CD4-positive, alpha-beta T cell treated with Interleukin-15 for 1 hour (primary cell): ENCODE results near the gene RABAC1.

Source experiments
- DNase-seq: peaks from one replicate; pipeline ENCODE4 v3.0.0-alpha.2; 2020

The RABAC1 gene

DNA sequence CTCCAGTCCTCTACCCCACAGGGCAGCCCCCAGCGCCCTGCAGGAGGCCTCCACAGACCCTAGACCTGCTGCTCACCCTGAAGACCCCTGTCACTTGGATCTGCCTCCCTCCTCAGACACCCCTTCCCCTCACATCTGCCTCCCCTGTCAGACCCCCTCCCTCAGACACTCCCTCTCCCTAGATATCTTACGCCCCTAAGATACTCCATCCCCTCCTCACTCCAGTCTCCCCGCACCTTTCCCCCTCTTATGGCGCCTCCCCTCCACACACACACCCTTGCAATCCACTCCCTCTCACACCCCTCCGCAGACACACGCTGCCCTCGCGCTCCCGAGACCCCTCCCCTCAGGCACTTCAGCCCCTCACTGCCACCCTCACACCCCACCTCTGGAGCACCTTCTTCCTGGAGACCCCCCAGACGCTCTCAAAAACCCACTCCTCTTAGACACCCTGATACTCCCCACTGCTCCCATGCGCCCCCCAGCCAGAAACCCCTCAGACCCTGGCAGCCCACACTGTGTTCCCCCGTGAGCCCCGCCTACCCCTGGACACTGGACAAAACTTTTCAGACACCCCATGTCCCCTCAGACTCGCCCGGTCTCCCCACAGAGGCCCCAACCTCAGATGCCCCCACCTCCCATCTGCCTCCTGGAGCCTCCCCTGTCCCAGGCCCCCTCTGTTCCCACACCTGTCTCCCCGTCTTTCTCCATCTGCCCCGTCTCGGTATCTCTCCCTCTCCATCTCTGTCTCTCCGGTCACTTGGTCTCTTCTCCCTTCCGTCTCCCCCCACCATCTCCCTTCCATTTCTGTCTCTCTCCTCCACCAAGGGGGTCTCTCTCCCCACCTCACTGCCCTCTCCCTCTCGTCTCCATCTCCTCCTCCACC lies 45.3 kb downstream of the RABAC1 start:
- no peak for DNase-seq

DNA sequence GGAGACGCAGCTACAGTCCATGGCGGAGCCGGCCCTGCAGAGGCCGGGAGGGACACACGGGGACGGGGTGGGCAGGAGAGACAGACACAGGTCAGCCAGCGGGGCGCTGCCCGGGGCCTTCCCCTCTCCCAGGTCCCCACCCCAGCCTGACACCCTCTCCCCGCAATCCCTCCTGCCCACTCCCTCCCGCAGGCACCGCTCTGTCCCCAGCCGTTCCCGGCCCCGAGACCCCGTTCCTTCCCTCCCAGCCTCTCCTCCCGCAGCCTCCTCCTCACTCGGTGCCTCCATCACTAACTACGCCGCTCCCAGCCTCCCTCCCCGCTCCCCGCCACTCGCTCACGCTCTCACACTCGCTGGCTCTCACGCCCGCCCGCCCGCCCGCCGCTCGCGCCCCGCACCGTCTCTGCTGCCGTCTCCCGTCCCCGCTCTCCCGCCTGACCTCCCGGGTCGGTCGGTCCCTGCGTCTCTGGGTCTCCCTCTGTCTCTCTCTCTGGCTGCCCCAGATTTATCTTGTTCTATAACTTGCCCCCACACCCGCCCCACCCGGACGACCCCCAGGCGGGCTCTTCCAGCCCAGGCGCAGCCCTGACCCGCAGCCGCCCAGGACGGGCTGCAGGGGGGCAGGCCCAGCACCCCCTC lies 46.1 kb downstream of the RABAC1 start:
- no peak for DNase-seq

DNA sequence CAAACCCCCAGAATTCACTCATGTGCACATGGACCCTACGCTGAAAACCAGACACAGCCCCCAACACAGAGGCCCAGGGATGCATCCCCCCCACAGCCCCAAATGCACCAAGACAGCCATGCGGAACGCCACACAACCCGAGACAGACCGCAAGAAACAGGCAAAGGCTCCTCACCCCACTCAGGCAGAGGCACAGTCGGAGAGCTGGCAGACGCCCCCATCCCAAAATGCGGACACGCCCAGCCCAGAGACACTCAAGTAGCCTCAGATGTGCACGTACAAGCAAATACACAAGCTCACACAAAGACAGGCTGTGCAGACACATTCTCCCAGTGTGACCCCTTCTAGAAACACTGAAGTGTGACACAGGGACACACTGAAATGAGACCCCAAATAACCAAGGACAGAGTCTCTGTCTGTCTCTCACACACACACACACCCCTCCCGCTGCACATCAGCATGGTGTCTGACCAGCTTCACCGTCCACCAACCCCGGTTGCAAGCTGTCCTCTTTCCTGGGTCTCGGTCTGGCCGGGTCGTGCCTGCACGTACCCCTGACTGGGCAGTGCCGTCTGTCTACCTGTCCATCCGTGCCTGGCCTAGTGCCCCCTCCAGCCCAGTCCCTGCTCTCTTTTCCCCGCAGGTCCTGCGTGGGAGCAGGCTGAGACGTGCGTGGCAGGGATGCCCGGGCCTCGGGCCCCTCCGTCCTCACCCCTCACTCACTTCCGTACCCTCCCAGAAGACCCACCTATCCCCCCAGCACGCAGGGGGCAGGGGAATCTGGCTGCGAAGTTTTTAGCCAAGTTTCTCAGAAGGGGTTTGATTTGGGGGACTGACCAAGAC lies 47.0 kb downstream of the RABAC1 start:
- no peak for DNase-seq

DNA sequence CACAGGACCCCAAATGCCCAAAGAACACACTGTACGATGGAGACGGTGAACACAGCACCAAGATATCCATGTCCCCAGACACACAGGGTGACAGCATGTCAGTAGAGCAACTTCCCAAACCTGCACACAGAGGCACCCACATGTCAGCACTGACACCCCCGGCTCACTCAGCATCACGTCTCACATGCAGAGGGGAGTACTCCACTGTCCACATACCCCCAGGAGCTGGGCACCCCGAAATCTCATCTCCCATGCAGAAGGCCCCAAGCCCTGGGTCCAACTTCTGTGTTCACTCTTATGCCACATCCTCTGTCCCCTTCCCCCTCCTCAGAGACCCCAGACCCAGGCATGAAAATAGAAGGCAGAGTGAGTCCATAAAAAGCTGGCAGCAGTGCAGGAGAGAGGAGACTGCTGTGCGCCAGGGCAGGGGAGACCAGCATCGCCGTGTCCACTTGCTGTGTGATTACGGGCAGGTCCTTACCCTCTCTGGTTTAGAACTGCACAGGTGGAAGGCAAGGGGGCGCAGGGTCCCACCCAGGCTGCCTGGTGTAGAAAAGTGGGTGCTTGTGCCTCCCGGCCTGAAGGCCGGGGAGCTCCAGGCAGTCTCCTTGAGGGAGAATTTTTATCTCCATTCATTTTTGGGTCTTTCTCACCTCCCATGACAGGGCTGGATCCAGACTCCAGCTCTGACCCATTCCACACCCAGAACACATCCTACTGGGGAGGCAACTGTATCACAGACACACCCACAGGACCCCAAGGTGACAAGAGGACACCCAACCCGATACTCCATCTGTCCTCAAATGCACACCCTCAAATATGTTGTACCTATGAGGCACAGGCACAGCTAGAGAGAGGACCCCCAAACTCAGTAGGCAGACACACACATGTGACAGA lies 47.9 kb downstream of the RABAC1 start:
- no peak for DNase-seq

DNA sequence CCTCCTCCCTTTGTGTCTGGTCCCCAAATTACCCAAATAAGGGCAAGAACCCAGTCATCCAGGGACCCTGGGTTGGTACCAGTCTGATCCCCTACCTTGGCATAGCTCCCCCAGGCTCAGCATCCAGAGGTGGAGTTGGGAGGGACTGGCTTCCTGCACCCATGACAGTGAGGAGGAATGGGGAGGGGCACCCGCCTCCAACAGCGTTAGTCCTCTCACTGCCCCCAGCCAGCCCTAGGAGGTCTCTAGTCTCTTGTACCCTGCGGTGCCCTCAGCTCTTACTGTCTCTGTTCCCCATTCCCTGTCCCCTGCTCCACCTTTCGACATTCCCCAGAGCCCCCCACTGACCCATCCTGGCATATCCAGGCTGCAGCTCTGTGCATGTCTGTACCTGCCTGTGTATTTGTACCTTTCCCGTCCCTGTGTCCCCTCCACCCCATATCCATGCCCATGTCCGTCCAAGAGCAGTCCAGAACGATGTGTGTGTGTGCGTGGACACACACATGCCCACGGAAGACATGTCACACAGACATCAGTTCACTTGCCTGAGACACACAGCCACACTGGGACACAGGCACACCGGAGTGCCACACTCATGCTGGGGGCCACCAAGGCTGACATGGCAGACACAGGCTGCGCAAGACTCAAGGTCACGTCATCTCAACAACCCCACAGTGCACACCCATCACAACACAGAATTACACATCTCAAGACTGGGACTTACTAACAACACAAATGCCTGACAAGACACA lies 48.7 kb downstream of the RABAC1 start:
- no peak for DNase-seq

DNA sequence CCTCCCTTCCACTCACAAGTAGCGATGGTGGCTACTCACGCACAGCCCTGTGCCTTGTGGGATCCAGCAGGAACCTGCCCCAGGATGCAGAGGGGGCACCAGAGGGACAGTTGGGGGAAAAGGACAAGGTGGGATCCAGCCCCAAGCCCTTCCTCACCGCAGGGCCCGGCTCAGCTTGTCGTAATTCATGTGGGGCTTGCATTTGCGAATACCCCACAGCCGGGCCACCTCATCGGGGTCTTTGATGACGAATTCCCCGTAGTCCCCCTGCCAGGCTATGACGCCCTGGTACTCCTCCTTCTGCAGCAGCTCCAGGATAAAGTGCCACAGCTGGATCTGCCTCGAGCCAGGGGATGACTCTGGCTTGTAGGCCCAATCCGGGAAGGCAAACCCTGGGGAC lies 49.4 kb downstream of the RABAC1 start:
- no peak for DNase-seq

DNA sequence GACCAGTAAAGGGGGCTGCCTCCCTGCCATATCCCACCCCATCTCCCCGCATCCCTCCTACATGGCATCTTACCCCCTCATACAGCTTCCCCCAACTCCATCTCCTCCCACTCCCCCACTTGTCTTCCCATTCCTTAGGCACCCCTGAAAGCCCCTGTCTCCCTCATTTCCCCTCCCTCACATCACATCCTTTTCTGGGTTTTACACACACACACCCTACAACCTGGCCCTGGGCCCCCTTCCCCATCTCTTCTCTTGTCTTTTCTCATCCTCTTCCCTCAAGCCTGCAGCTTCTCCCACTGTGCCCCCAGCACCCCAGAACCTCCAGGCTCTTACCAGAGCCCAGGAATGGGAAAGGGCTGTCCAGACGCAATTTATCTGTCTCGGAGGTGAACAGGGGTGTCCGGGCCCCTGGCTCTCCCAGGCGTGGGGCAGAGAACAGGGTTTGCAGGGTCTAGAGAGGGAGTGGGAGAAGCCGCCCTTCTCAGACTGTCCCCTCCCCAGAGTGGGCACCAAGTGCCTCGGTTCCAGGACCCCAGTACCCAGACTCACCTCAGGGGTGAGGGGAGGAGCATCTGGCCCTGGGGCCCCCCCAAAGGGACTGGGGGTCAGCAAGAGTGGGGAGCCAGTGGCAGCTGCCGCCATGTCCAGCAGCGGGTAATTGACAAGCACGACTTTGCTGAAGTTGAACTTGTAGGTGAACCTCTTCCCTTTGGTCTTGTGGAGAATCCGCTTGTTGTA lies 50.2 kb downstream of the RABAC1 start:
- no peak for DNase-seq

DNA sequence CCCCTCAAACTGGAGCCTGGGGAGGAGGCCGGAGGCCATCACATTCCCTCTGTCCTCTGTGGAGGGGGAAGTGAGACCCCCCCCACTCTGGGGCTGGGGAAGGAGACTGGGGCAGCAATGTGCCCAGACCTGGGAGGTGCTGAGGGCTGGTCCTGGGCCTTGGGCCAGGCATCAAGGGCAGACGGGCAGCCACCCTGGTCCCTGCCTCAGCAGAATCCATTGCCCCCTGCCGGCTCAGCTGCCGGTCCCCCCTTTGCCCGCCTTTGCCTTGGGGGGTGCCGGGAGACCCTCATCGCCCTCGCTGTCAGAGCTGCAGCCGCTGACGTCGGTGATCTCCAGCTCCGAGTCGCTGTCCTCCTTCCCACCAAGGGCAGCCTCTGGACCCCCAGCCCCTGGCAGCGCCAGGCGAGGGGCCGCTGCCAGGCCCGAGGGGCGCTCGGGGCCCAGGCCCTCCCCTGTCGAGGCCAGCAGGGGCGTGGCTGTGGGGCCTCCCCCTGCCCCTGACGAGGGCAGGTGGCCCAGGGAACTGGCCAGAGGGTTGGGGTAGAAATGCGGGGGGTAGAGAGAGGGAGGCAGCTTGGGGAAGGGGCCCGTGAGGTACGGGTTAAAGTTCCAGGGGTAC lies 51.0 kb downstream of the RABAC1 start:
- DNase-seq, result no peak

DNA sequence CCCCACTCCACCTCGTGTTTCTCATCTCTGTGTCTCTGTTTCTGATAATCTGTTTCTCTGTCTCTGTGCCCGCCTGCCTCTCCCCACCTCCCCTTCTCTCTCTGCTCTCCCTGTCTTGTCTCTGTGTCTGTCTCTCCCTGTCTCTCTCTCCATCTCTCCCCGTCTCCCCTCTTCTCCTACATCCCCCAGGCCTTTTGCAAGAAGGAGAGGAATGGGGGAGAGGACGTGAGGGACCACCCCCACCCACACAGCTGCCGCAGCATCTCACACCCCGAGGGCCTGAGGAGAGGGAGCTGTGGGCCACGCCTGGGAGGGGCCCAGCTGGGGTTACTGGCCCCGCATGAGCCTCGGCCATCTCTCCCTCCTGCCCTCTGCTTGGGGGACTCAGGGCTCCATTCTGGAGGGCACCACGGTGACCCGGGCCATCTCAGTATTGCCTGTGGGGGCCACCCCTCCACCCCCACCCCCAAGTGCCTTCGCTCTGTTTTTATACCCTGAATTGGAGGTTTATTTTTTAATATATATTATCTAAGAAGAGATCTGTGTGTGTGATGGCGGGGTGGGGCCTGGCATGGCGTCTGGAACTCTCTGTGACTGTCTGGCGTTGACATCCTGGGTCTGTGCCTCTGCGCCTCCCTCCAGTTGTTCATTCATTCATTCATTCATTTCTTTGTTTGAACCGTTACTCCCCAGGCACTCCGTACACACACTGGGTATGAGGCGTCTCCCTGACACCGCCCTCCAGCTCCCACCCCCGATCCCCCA lies 52.0 kb downstream of the RABAC1 start:
- DNase-seq, result no peak
